ENCODE data around the gene PML. TPM values are rescaled to one million over a fixed set of nuclear protein-coding genes. Genes with fewer than 3 reads are reported as not detected.
"Not testable (repeated sequence)": the region's sequence is repeated elsewhere in the genome, so short reads cannot be mapped to it uniquely, and the experiment has no call there.

Gene PML
- total RNA-seq, 1 donor from 2014 or later: 227 TPM

DNA sequence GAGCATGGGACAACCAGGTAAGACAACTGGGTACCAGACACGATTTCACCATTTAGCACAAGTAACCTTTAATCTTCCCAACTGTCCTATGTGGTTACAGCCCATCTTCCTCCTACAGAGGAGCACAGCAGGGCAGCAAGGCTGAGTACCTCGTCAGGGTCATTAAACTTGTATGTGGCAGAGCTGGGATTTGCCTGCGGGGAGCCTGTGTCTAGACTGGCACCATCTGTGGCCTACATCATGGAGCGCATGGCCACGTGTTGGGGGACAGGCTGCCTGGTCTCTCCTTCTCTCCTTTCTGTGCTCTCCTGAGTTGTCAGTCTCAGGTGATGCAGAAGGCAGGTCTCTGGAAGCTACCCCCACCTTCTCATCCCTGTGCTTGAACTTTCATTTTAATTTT lies 55.6 kb downstream of the PML start:
- Histone ChIP-seq H3K36me3 (peaks cover 0 to 6% of the 10 kb centered on the region in 2 donors), H3K4me3 (no peak overlapping the region), H3K27ac (peak overlapping the region; percentile 94 to 97), H3K9me3 (no peaks in the 10 kb centered on the region), H3K27me3 (no peaks in the 10 kb centered on the region), H3K4me1 (peaks cover 31 to 57% of the 10 kb centered on the region in 2 donors)
- DNase-seq (ENCODE audit: low spot score in 2 of 2): no peak
- TF ChIP-seq, protein P1, sequence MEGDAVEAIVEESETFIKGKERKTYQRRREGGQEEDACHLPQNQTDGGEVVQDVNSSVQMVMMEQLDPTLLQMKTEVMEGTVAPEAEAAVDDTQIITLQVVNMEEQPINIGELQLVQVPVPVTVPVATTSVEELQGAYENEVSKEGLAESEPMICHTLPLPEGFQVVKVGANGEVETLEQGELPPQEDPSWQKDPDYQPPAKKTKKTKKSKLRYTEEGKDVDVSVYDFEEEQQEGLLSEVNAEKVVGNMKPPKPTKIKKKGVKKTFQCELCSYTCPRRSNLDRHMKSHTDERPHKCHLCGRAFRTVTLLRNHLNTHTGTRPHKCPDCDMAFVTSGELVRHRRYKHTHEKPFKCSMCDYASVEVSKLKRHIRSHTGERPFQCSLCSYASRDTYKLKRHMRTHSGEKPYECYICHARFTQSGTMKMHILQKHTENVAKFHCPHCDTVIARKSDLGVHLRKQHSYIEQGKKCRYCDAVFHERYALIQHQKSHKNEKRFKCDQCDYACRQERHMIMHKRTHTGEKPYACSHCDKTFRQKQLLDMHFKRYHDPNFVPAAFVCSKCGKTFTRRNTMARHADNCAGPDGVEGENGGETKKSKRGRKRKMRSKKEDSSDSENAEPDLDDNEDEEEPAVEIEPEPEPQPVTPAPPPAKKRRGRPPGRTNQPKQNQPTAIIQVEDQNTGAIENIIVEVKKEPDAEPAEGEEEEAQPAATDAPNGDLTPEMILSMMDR (IDR thresholded peaks at IDR 0.05): no peak
- intact Hi-C loops (cut with DNase I): loop anchor here (2.0 to 10.0 kb wide), 3 partner anchors 57 to 265 kb away; partner anchors contain the start of gene STOML1

DNA sequence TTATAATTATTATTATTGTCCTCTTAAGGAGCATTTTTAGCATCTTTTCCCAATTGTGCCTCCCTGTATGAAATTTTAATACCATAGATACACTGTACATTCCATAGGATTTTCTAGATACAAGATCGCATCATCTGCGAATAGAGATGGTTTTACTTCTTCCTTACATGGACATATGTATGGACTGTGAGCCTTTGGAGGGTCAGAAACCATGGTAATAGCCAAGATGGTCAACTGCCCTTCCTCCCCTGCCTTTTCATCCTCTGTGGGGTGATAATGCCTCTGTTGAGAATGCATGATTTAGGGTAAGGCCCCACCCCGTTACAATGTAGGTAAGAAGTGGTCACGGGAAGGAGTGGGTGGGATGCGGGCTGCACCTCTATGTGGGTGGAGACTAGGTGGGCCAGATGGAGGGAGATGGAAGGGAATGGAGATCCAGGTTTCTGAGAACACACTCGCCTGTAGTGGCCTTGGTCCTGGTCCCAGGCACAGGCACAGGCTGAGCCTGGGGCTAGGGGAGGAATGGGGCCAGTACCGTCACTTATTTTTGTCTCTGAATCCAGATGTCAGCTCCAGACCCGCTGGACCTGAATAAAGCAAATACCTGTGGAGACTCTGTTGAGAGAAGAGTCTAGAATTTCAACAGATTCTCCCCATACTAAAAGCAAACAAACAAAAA lies 56.2 kb downstream of the PML start:
- intact Hi-C loops (cut with DNase I): loop anchor here (2.0 to 10.0 kb wide), 3 partner anchors 58 to 264 kb away; partner anchors contain the start of gene STOML1
- TF ChIP-seq, protein P1 (IDR thresholded peaks at IDR 0.05): no peak
- Histone ChIP-seq H3K9me3 (no peaks in the 10 kb centered on the region), H3K36me3 (peaks cover 0 to 2% of the 10 kb centered on the region in 2 donors), H3K27ac (peak overlapping the region; percentile 94 to 97), H3K4me1 (peaks cover 31 to 57% of the 10 kb centered on the region in 2 donors), H3K27me3 (no peaks in the 10 kb centered on the region), H3K4me3 (peak overlapping the region in 1 of 2 donors; percentile 4)
- no peak for DNase-seq (ENCODE audit: low spot score in 2 of 2)

DNA sequence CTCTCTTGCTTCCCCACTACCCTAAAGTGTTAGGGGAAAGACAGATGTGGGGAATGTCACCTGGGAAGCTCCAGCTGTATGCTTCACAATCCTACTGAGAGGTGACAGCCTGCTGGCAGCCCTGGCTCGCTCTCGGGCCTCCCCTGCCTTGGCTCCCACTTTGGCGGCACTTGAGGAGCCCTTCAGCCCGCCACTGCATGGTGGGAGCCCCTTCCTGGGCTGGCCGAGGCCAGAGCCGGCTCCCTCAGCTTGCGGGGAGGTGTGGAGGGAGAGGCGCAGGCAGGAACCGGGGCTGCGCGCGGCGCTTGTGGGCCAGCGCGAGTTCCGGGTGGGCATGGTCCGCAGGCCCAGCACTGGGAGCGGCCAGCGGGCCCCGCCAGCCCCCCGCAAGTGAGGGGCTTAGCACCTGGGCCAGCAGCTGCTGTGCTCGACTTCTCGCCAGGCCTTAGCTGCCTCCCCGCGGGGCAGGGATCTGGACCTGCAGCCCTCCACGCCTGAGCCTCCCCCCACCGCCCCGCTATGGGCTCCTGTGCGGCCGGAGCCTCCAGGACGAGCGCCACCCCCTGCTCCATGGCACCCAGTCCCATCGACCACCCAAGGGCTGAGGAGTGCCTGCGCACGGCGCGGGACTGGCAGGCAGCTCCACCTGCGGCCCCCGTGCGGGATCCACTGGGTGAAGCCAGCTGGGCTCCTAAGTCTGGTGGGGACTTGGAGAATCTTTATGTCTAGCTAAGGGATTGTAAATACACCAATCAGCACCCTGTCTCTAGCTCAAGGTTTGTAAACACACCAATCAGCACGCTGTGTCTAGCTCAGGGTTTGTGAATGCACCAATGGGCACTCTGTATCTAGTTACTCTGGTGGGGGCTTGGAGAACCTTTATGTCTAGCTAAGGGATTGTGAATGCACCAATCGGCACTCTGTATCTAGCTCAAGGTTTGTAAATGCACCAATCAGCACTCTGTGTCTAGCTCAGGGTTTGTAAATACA lies 58.0 kb downstream of the PML start:
- H3K4me3 ChIP-seq, H3K27me3 ChIP-seq, H3K9me3 ChIP-seq, H3K36me3 ChIP-seq: not testable (repeated sequence)
- peak overlapping the region; percentile 94 to 97 for H3K27ac ChIP-seq
- DNase-seq (ENCODE audit: low spot score in 2 of 2): peak in 1 of 2 donors; percentile 65
- peaks cover 31 to 57% of the 10 kb centered on the region in 2 donors for H3K4me1 ChIP-seq
- intact Hi-C loops (cut with DNase I): loop anchor here (5.0 to 10.0 kb wide), 2 partner anchors 75 to 262 kb away; no protein-coding TSS in a partner anchor

DNA sequence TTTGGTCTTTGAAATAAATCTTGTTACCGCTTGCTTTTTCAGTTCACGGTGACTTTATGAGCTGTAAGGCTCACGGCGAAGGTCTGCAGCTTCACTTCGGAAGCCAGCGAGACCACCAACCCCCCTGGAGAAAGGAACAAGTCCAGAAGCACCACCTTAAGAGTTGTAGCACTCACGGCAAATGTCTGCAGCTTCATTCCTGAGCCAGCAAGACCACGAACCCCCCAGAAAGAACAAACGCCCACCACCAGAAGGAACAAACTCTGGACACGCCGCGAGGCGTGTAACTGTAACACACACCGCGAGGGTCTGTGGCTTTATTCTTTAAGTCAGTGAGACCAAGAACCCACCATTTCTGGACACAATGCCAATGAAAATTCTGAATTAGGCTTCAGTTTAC lies 59.0 kb downstream of the PML start:
- intact Hi-C loops (cut with DNase I): loop anchor here (5.0 to 10.0 kb wide), 2 partner anchors 74 to 261 kb away; no protein-coding TSS in a partner anchor
- Histone ChIP-seq H3K4me3 (no peak overlapping the region), H3K9me3 (no peaks in the 10 kb centered on the region), H3K4me1 (peaks cover 28 to 51% of the 10 kb centered on the region in 2 donors), H3K36me3 (no peaks in the 10 kb centered on the region), H3K27me3 (no peaks in the 10 kb centered on the region), H3K27ac (peak overlapping the region; percentile 94 to 97)
- no peak for DNase-seq (ENCODE audit: low spot score in 2 of 2)
- TF ChIP-seq, protein P1 (IDR thresholded peaks at IDR 0.05): no peak

DNA sequence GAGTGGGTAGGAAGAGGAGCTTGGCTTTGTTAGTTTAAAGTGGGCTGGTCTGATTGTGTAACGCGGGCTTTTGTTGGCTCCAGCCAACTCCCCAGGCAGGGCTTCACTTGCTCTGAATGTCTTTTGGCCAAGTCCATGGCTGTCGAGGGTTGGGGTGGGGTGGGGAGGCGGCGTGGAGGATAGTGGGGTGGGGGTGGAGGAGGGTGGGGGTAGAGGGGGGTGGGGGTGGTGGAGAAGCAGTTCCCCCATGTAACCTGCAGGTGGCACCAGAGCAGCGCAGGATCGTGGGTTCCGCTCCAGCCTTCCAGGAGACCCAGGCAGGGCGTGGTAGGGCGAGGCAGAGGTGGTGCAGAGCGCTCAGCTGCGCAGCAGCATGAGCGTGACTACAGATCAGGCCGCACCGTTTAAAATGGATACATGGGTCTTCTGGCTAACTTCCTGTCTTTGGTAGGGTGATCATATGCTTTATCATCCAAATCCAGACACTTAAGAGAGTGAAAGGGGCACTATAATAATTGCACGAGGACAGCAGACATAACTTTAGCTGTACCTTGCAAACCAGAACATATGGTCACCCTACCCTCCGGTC lies 59.5 kb downstream of the PML start:
- Histone ChIP-seq H3K4me3 (peak overlapping the region; percentile 15 to 32), H3K9me3 (no peaks in the 10 kb centered on the region), H3K36me3 (no peaks in the 10 kb centered on the region), H3K27ac (peak overlapping the region; percentile 94 to 97), H3K4me1 (peaks cover 28 to 46% of the 10 kb centered on the region in 2 donors), H3K27me3 (no peaks in the 10 kb centered on the region)
- intact Hi-C loops (cut with DNase I): loop anchor here (5.0 to 10.0 kb wide), 2 partner anchors 73 to 261 kb away; no protein-coding TSS in a partner anchor
- DNase-seq (ENCODE audit: low spot score in 2 of 2): peak in 1 of 2 donors; percentile 86
- TF ChIP-seq, protein P1 (IDR thresholded peaks at IDR 0.05): peak; percentile 47 to 83 (median 82)
